ENCODE data around the gene NTMT1.
"Not testable (repeated sequence)": the region's sequence is repeated elsewhere in the genome, so short reads cannot be mapped to it uniquely, and the experiment has no call there.

NTMT1 gene

GRCh38 chr9:129654554-129655040 lies 28.6 kb downstream of the NTMT1 start:
- DNase-seq (ENCODE audit: low spot score): no peak

GRCh38 chr9:129655154-129655553 lies 29.2 kb downstream of the NTMT1 start:
- no peak for DNase-seq (ENCODE audit: low spot score)

- no peak for DNase-seq (ENCODE audit: low spot score)
Measured at GRCh38 chr9:129655696-129656095, 29.7 kb downstream of the NTMT1 start.

GRCh38 chr9:129656795-129657390 lies 30.9 kb downstream of the NTMT1 start:
- no peak for DNase-seq (ENCODE audit: low spot score)

- DNase-seq (ENCODE audit: low spot score): no peak
Measured at GRCh38 chr9:129661029-129661428, 35.1 kb downstream of the NTMT1 start.

GRCh38 chr9:129662239-129662638 lies 36.3 kb downstream of the NTMT1 start:
- not testable (repeated sequence) for DNase-seq (ENCODE audit: low spot score)

GRCh38 chr9:129664746-129665388 lies 38.9 kb downstream of the NTMT1 start:
- no peak for DNase-seq (ENCODE audit: low spot score)

- no peak for DNase-seq (ENCODE audit: low spot score)
Measured at GRCh38 chr9:129665389-129665775, 39.4 kb downstream of the NTMT1 start, which contains the start of gene PRRX2. TSS of gene PRRX2 (plus strand) at chr9:129665647. CDS start at chr9:129665868, 221 bp downstream.

GRCh38 chr9:129665814-129666520 lies 40.0 kb downstream of the NTMT1 start:
- no peak for DNase-seq (ENCODE audit: low spot score)

GRCh38 chr9:129666575-129666974 lies 40.6 kb downstream of the NTMT1 start:
- no peak for DNase-seq (ENCODE audit: low spot score)

GRCh38 chr9:129667378-129667777 lies 41.4 kb downstream of the NTMT1 start:
- DNase-seq (ENCODE audit: low spot score): no peak

GRCh38 chr9:129667850-129668249 lies 41.9 kb downstream of the NTMT1 start:
- DNase-seq (ENCODE audit: low spot score): no peak

GRCh38 chr9:129669141-129669718 lies 43.3 kb downstream of the NTMT1 start:
- no peak for DNase-seq (ENCODE audit: low spot score)

GRCh38 chr9:129669946-129670345 lies 44.0 kb downstream of the NTMT1 start:
- DNase-seq (ENCODE audit: low spot score): no peak

- no peak for DNase-seq (ENCODE audit: low spot score)
Measured at GRCh38 chr9:129671065-129671464, 45.1 kb downstream of the NTMT1 start.

- no peak for DNase-seq (ENCODE audit: low spot score)
Measured at GRCh38 chr9:129671519-129671918, 45.6 kb downstream of the NTMT1 start.

GRCh38 chr9:129672702-129673101 lies 46.7 kb downstream of the NTMT1 start:
- no peak for DNase-seq (ENCODE audit: low spot score)

GRCh38 chr9:129673602-129674001 lies 47.6 kb downstream of the NTMT1 start:
- no peak for DNase-seq (ENCODE audit: low spot score)

GRCh38 chr9:129674229-129674628 lies 48.3 kb downstream of the NTMT1 start:
- no peak for DNase-seq (ENCODE audit: low spot score)

- DNase-seq (ENCODE audit: low spot score): no peak
Measured at GRCh38 chr9:129675620-129676019, 49.7 kb downstream of the NTMT1 start.

- no peak for DNase-seq (ENCODE audit: low spot score)
Measured at GRCh38 chr9:129676287-129676686, 50.3 kb downstream of the NTMT1 start.

- DNase-seq (ENCODE audit: low spot score): no peak
Measured at GRCh38 chr9:129676975-129677374, 51.0 kb downstream of the NTMT1 start.

- DNase-seq (ENCODE audit: low spot score): no peak
Measured at GRCh38 chr9:129677456-129677855, 51.5 kb downstream of the NTMT1 start.
